ENCODE measurements around the gene JPH2. TPM values are rescaled to one million over a fixed set of nuclear protein-coding genes. Genes with fewer than 3 reads are reported as not detected.

JPH2 gene
- total RNA-seq, 1 experiment from 2014 or later, result 9.9 TPM

GRCh38 chr20:44085616-44086434, 101.2 kb downstream of the JPH2 start:
- no peak for DNase-seq
- Histone ChIP-seq H3K4me3 (no peak overlapping the region), H3K36me3 (no peaks in the 10 kb centered on the region), H3K9me3 (no peaks in the 10 kb centered on the region), H3K27me3 (no peaks in the 10 kb centered on the region)

- DNase-seq, result no peak
- Histone ChIP-seq H3K36me3 (no peaks in the 10 kb centered on the region), H3K4me3 (no peak overlapping the region), H3K27me3 (no peaks in the 10 kb centered on the region), H3K9me3 (no peaks in the 10 kb centered on the region)
Observed at GRCh38 chr20:44084891-44085290, 102.1 kb downstream of the JPH2 start.

GRCh38 chr20:44084439-44084838, 102.5 kb downstream of the JPH2 start:
- Histone ChIP-seq H3K36me3 (no peaks in the 10 kb centered on the region), H3K27me3 (no peaks in the 10 kb centered on the region), H3K4me3 (no peak overlapping the region), H3K9me3 (no peaks in the 10 kb centered on the region)
- no peak for DNase-seq

GRCh38 chr20:44083220-44083933, 103.6 kb downstream of the JPH2 start:
- no peaks in the 10 kb centered on the region for H3K36me3 ChIP-seq
- H3K27me3 ChIP-seq, result no peaks in the 10 kb centered on the region
- no peak overlapping the region for H3K4me3 ChIP-seq
- no peaks in the 10 kb centered on the region for H3K9me3 ChIP-seq
- DNase-seq, result peak; percentile 52

- no peak for DNase-seq
- H3K9me3 ChIP-seq, result no peaks in the 10 kb centered on the region
- H3K36me3 ChIP-seq, result no peaks in the 10 kb centered on the region
- no peak overlapping the region for H3K4me3 ChIP-seq
- H3K27me3 ChIP-seq, result no peaks in the 10 kb centered on the region
Observed at GRCh38 chr20:44081888-44082287, 105.1 kb downstream of the JPH2 start.

- Histone ChIP-seq H3K27me3 (no peaks in the 10 kb centered on the region), H3K36me3 (no peaks in the 10 kb centered on the region), H3K9me3 (no peaks in the 10 kb centered on the region), H3K4me3 (no peak overlapping the region)
- DNase-seq, result no peak
Observed at GRCh38 chr20:44081476-44081875, 105.5 kb downstream of the JPH2 start.

- H3K36me3 ChIP-seq, result no peaks in the 10 kb centered on the region
- no peak overlapping the region for H3K4me3 ChIP-seq
- no peaks in the 10 kb centered on the region for H3K9me3 ChIP-seq
- peak; percentile 59 for DNase-seq
- H3K27me3 ChIP-seq, result no peaks in the 10 kb centered on the region
Observed at GRCh38 chr20:44080646-44081267, 106.2 kb downstream of the JPH2 start.

- DNase-seq, result no peak
- Histone ChIP-seq H3K9me3 (no peaks in the 10 kb centered on the region), H3K36me3 (no peaks in the 10 kb centered on the region), H3K27me3 (no peaks in the 10 kb centered on the region), H3K4me3 (no peak overlapping the region)
Observed at GRCh38 chr20:44080064-44080463, 106.9 kb downstream of the JPH2 start.

- Histone ChIP-seq H3K27me3 (no peaks in the 10 kb centered on the region), H3K4me3 (no peak overlapping the region), H3K9me3 (no peaks in the 10 kb centered on the region), H3K36me3 (no peaks in the 10 kb centered on the region)
- DNase-seq, result no peak
Observed at GRCh38 chr20:44079291-44079690, 107.7 kb downstream of the JPH2 start.

GRCh38 chr20:44075950-44076232, 111.1 kb downstream of the JPH2 start:
- Histone ChIP-seq H3K4me3 (no peak overlapping the region), H3K9me3 (no peaks in the 10 kb centered on the region), H3K36me3 (no peaks in the 10 kb centered on the region), H3K27me3 (no peaks in the 10 kb centered on the region)
- DNase-seq, result no peak

- H3K4me3 ChIP-seq, result no peak overlapping the region
- H3K36me3 ChIP-seq, result no peaks in the 10 kb centered on the region
- no peak for DNase-seq
Observed at GRCh38 chr20:44075191-44075949, 111.6 kb downstream of the JPH2 start.

GRCh38 chr20:44074252-44075151, 112.5 kb downstream of the JPH2 start:
- no peaks in the 10 kb centered on the region for H3K36me3 ChIP-seq
- DNase-seq, result no peak
- H3K27me3 ChIP-seq, result no peaks in the 10 kb centered on the region
- H3K9me3 ChIP-seq, result no peaks in the 10 kb centered on the region
- no peak overlapping the region for H3K4me3 ChIP-seq

More at GRCh38 chr20:44075191-44075949, 111.6 kb downstream of the JPH2 start:
- no peaks in the 10 kb centered on the region for H3K27me3 ChIP-seq
- no peaks in the 10 kb centered on the region for H3K9me3 ChIP-seq

- no peaks in the 10 kb centered on the region for H3K36me3 ChIP-seq
- no peak for DNase-seq
- H3K27me3 ChIP-seq, result no peaks in the 10 kb centered on the region
- no peak overlapping the region for H3K4me3 ChIP-seq
- H3K9me3 ChIP-seq, result no peaks in the 10 kb centered on the region
Observed at GRCh38 chr20:44073675-44074071, 113.3 kb downstream of the JPH2 start.

- no peak for DNase-seq
- Histone ChIP-seq H3K27me3 (no peaks in the 10 kb centered on the region), H3K9me3 (no peaks in the 10 kb centered on the region), H3K36me3 (no peaks in the 10 kb centered on the region), H3K4me3 (no peak overlapping the region)
Observed at GRCh38 chr20:44073011-44073674, 113.8 kb downstream of the JPH2 start.

- H3K4me3 ChIP-seq, result no peak overlapping the region
- H3K9me3 ChIP-seq, result no peaks in the 10 kb centered on the region
- no peaks in the 10 kb centered on the region for H3K27me3 ChIP-seq
- no peaks in the 10 kb centered on the region for H3K36me3 ChIP-seq
- no peak for DNase-seq
Observed at GRCh38 chr20:44072384-44072783, 114.6 kb downstream of the JPH2 start.

Data from MG63 (cell line).